Astrocyte (in vitro differentiated cells and primary cell): ENCODE measurements around the gene CLDN18.

Experiments
- EZH2 ChIP-seq: IDR thresholded peaks from 2 replicates; pipeline ENCODE4 v1.6.1; 2012; ENCODE audit warnings: mild to moderate bottlenecking, low read length, inconsistent platforms; ENCODE audit not compliant: insufficient read depth
- TF ChIP-seq, protein P1 (sequence below): IDR thresholded peaks from 2 replicates; pipeline ENCODE4 v1.5.1; 2011; ENCODE audit warnings: low read depth, mild to moderate bottlenecking, inconsistent platforms, low read length, moderate library complexity; ENCODE audit not compliant: insufficient read depth

DNA sequence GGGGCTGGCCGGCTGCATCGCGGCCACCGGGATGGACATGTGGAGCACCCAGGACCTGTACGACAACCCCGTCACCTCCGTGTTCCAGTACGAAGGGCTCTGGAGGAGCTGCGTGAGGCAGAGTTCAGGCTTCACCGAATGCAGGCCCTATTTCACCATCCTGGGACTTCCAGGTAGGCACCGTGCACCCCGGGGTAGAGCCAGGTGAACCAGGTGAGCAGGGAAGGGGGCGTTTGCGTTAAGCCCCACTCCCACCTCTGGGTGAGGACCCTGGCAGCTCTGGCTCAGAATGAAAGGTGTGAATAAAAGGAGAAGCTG lies 267 bp downstream of the CLDN18 start:
- no peak for TF ChIP-seq EZH2
- TF ChIP-seq, protein P1, sequence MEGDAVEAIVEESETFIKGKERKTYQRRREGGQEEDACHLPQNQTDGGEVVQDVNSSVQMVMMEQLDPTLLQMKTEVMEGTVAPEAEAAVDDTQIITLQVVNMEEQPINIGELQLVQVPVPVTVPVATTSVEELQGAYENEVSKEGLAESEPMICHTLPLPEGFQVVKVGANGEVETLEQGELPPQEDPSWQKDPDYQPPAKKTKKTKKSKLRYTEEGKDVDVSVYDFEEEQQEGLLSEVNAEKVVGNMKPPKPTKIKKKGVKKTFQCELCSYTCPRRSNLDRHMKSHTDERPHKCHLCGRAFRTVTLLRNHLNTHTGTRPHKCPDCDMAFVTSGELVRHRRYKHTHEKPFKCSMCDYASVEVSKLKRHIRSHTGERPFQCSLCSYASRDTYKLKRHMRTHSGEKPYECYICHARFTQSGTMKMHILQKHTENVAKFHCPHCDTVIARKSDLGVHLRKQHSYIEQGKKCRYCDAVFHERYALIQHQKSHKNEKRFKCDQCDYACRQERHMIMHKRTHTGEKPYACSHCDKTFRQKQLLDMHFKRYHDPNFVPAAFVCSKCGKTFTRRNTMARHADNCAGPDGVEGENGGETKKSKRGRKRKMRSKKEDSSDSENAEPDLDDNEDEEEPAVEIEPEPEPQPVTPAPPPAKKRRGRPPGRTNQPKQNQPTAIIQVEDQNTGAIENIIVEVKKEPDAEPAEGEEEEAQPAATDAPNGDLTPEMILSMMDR = no peak
